ENCODE results near the gene B4GAT1.
"Not testable (repeated sequence)": the region's sequence is repeated elsewhere in the genome, so short reads cannot be mapped to it uniquely, and the experiment has no call there.

B4GAT1 gene

DNA sequence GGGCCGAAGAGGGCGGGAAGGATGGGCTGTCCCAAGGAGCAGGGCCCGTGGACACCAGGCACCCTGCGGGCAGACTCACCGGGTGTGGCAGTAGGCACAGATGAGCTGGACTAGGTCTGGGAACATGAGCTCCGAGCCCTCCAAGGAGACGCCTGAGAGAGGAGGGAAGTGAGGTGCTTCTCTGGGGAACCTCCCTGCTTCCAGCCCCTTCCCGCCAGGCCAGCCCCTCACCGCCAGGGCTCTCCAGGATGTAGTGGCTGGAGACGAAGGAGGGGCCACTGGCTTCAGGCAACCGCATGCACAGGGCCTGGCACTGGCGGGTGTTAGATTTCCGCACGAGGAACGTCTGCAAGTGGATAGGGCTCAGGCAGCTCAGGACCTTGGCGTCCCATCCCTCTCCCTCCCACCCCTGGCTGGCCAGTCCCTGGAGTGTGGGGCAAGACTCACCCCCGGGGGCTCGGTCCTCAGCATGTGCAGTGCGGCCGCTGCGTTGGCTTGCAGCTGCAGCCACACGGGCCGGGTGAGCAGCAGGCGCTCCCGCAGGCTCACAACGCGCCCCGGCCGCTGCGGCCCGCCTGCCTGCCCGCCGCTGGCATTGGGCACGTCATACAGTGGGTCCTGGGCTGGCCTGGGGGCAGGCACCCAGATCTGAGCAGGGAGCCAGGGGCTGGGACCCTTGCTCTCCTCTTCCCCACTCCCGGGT, 11.7 kb downstream of the B4GAT1 start:
- no peak for DNase-seq

DNA sequence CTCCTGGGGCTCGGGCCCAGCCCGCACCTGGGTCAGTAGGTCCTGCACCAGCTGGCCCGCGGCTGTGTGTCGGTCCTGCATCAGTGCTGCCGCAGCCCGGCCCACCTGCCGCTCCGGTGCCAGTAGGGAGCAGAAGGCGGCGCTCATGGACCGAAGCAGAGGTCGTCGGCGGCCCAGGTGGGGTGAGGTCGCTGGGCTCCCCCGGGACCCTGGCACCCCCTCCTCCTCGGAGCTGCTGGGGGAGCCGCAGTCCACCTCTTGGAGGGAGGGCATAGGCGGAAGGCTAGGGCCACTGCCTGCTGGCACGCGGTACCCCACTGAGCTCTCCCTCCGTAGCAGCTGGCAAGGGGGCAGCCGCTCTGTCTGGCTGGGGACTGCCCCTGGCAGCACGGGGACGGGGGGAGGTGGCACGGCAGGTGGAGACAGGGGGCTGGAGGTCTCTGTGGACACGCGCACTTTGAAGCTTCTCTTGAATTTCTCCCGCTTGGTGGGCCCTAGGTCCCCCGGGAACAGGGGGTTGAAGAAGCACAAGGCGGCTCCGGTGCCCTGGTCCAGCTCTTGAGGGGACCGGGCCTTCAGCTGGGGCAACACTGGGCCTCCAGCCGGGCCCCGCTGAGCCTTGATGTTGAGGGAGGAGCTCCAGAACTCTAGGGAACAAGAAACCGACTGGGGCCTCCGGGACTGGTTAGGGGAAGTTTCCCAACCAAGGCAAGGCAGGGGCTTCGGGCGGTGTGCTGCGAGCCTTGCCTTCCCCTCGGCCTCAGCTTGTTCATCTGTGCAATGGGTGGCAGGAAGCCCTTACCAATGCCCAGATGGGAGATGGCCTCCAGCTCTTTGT, 12.6 kb downstream of the B4GAT1 start:
- no peak for DNase-seq

DNA sequence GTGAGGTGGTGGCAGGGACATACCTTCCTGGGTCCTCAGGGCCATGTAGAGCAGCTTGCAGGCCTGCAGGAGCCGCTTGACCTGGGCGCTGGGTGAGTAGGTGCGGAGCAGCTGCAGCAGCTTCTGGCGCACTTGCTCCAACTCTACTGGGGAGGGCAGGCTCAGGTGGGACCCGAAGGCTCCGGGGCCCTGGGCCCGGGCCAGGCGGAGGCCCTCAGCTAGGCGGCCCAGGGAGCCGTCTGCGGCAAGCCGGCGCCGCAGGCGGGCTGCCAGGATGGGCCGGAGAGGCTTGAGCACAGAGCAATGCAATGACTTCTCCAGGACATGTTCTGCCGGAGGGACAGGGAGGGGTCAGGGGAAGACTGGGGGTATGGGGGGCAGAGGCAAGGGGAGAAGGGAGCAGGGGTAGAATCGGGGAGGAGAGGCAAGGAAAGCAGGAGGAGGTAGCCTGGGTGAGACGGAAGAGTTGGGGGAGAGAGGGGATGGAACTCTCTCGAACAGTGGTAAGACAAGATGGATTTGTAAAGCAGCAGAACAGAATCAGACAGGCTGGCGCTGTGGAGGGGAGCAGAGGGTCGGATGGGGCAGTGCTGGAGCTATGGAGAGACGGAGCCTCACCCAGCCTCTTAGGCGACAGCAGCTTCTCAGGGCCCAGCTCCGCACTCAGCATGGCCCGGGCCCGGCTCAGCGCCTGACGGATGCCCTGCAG, 13.4 kb downstream of the B4GAT1 start:
- no peak for DNase-seq

DNA sequence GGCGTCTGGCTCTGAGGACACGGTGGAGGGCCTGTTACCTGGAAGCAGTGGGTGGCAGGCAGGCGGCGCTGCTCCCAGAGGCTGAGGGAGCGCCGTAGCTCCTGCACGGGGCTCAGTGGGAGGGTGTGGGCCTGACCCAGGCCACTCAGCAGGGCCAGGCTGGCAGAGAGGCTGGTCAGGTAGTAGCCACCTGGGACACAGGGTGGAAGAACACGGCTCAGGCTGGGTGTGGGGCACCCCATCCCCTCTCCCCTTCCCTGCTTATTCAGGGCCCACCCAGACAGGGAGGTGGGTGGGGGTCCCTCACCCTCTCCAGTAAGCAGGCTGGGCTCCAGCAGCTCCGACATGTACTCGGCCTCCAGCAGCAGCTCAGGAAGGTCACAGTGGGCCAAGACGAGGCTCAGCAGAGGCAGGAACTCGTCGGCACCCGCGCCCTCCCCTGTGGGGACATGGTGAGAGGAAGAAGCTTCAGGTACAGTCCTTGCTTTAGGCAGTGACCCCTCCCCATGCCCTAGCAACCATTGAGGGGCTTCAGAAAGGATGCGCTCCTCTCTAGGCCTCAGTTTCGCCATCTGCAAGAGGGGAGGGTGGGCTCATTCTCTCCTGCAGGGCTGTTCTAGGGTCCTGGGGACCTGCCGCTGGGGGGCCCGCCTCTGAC, 14.1 kb downstream of the B4GAT1 start:
- no peak for DNase-seq

DNA sequence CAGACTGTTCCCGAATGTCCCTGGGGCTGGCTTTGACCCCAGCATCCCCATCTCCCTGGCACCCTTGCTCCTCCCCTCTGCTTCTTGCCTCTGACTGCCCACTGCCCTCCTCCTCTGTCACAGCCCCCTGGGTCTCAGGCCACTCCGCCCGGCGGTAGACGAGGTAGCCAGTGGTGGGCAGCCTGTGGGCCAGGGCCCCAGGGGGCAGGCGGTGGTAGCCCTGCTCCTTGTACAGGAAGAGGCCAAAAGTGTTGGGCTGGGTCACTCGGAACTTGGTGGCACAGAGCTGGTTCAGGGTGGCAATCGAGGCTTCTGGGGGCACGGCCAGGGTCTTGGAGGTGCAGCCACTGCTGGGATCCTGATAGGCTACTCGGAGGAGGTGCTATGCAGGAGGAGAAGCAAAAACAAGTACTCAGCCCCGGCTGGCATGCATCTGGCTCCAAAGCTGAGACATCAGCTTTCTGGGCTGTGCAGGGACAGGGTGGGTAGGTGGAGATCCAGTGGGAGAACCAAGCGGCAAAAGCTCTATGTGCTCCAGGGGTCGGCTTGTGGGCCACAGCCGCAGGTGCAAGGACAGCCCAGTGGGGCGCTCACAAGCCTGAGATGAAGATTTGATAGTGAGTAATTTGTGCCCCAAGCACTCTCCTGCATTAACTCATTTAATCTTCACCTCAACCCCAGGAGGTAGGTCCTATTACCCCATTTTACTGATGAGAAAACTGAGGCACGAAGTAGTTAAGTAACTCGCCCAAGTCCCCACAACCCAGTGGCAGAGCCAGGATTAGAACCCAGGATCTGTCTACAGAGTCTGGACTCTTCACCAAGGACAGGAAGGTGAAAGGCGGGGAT, 14.8 kb downstream of the B4GAT1 start:
- no peak for DNase-seq

DNA sequence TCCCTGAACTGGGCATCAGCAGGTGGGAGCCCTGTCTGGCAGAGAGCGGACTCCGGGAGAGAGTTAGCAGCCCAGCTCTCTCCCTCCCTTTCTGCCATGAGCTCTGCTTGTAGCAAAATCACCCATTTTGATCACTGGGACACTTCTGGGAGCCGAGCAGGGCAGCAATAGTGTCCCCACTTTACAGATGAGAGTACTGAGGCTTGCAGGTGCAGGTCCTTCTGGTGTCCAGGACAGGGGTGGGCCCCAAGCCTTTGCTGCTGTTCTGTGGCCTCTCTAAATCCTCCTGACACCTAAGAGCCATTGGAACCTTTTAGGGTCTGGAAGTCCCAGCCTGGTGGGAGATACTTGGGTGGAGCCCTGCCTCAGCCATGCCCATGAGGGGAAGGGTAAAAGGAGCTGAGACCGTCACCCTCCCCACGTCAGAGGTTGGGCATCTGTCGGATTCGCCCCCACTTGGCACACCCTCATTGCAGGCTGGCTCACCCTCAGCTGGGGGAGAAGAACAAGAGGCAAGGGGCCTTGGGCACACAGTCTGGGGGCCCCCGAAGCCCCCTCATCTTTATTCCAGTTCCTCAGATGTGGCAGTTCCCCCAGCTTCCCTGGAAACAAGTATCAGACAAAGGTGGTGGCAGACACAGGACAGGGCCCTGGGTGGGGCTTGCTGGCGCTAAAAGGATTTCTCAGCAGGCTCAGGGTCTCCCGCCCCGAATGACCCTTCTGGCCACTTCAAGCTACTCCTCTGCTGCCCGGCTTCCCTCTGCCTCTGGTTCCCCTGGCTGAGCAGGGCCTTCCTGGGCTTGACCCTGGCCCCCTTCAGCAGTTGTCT, 15.7 kb downstream of the B4GAT1 start:
- DNase-seq = no peak

DNA sequence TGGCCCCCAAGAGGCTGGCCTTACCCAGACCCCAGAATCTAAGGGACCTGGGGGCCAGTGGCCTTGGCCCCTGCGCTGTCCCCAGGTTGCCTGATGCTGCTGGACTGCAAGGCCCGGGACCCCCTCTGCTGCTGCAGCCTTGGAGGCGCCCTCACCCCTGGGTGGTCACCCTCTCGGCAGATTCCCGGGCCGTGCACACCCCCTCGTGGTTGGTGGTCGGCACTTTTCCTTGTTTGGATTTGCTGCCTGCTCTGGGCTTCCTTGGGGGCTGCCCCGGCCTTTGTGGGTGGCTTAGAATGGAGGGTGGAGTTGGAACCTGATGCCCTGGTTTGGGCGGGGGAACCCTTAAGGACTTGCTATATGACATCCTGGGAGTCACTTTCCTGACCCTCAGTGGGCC, 16.5 kb downstream of the B4GAT1 start:
- DNase-seq = no peak

DNA sequence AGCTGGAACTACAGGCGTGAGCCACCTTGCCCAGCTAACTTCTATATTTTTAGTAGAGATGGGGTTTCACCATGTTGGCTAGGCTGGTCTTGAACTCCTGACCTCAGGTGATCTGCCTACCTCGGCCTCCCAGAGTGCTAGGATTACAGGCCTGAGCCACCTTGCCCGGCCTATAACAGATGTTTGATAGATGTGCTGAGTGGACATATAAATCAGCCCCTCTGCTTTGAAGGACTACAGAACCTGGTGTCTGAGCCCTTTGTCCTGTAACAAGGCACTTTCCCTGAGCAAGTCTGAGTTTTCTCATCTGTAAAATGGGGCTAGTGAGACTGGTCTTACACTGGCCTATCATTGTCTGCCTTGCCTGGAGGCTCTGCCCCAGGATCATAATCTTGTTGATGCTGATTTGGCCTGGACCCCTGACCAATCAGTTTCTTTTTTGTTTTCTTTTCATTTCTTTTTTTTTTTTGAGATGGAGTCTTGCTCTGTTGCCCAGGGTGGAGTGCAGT, 18.2 kb downstream of the B4GAT1 start:
- no peak for DNase-seq

DNA sequence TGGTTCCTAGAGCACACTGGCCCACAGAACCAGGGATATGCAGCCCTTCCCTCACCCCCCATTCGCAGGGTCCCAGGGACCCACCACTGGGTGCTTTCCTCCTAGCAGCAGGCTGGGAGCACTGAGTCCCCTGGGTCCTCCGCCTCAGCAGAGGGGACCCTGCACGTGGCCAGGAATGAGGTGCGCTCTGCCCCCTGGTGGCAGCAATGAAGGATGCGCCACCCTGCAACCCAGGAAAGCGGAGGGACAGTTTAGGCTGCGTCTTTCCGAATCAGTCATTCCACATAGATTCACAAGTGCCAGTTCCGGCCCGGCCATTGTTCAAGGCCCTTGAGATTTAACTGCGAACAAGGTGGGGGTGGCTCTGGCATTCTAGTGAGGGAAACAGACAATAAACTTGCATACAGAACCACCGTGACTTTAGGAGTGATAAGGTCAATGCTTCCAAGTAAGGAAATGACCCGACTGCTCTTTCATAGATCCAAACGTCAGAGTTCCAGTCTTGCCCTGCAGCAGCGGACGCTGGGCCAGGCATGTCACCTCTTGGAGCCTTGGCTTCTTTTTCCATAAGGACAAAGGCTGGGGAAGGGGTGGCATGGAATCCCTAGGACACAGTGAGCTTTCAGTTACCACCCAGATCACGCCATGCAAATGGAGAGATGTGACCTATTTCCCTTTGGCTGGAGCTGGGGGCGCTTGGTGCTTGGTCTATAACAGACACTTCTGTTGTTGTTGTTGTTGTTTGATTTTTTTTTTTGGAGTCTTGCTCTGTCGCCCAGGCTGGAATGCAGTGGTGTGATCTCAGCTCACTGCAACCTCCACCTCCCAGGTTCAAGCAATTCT, 18.9 kb downstream of the B4GAT1 start:
- DNase-seq = peak; percentile 33

DNA sequence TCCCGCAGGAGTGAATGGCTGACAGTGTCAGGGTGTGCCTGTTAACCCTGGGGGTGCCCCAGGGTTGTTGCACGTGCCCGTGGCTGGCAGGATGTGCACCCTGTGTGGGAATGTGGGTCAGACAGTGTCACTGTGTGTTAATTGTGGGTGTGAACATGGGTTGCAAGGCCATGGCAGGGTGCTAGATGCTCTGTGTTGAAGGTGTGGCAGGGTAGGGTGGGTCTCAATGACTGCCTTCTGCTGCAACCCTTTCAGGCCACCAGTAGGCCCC, 19.5 kb downstream of the B4GAT1 start:
- DNase-seq = no peak

DNA sequence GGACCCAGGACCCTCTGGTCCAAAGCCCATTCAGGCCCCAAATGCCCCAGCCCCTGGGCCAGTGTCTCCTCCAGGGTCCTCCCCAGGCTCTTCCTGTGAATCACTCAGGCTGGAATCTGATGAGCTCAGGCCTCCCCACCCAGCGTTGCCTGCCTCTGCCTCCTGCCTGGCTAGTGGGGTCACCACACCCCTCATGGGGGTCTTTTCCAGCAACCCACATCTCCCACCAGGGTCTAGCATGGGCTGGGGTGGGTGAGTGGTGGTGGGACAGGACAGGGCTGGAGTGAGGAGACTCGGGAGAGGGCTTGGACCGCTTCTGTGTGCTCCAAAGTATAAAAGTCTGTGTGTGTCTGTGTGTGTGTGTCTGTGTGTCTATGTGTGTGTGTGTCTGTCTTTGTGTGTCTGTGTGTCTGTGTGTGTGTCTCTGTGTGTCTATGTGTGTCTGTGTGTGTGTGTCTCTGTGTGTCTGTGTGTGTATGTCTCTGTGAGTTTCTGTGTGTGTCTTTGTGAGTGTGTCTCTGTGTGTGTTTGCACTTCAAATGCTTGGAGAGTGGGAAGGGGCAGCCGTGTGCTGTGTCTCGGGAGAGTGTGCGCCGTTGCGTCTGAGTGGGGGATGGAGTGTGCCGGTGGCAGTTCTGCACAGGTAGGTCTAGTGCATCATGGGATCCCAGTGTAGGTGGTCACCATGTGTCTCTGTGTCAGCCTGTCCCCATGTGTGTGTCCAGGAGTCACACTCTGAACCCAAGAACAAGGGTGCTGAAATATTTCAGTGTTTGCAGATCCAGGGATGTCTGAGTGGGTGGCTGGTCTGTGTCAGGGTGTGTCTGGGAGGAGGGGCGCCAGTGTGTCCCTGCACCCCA, 20.0 kb downstream of the B4GAT1 start:
- DNase-seq = no peak

DNA sequence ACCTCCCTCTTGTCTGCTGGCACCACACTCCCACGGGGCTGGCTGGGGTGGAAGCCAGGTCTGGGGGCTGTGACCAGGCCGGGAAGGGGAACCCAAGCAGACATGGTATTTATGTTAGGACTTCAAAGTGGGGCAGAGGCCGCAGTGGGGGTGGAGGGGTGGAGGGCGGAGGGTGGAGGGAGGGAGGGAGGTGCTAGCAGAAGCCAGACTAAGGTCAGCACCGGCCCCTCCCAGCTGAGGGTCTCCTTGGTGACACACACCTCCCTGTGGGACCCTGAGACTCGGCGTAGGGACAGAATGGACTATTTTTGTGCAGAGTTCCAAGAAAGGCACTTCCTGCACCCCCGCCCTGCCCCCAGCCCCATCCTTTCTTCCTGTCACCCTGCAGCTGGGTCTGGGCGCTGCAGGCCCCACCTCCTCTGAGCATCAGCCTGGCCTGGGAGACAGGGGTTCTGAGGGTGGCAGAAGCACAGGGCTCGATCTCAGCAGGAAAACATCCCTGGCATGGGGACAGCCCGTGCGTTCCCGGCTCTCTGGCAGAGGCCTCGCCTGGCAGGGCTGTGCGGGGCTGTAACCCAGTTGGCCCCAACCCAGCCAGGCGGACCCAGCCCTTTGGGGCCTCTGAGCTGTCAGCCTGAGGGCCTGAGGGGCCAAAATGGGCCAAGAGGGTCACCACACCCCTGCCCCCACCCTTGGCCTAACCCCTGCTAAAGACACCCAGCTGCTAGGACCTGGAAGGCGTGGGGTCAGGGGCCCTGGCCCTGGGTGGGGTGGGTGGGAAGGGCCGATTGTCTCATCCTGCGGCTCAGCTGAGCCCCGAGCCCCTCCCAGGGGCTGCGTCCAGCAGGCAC, 20.9 kb downstream of the B4GAT1 start:
- no peak for DNase-seq

DNA sequence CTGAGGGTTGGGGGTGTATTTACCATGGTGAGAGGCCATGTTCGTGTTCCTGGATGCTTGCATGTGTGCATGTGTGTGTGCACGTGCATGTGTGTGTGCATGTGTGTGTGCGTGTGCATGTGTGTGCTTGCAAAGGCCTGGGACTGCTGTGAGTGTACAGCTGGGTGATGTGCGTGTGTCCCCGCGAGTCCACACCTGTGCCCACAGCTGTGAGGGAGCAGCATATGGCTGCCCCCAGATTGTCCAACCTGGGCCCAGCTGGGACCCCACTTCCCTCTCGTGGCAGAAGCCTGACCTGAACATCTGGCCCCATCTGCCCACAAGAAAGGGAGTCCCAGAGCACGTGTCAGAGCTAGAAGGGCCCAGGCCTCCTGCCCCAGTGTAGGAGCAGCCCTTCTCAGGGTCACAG, 22.2 kb downstream of the B4GAT1 start:
- no peak for DNase-seq

DNA sequence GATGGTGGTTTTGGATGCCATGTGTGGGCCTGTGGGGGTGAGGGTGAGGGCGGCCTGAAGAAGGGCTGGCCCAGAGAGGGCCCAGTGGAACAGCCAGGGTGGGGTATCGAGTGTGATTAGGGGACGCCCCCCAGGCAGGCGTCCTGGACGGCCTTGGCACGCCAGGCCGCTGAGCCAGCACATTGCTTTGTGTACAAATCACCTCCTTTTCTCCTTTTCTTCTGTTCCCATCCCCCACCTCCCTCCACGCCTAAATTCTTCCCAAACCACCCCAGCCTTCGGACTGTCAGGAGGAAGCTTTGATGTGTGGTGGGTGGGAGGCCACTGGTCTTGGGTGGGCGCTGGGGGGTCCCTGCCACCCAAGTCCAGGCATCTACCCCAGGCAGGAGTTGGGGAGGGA, 22.8 kb downstream of the B4GAT1 start:
- DNase-seq = no peak

DNA sequence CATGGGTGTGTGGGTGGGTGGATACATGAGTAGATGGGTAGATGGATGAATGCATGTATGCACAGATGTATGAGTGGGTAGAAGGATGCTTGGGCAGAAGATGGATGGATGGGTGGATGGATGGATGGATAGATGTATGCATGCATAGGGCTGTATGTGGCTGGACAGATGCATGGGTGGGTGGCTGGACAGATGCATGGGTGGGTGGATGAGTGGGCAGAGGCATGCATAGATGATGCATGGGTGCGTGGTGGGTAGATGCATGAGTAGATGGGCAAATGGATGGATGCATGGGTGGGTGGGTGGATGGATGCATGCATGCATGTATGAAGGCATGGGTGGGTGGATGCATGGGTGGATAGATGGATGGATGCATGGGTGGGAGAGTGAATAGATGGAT, 23.7 kb downstream of the B4GAT1 start:
- DNase-seq = no peak

DNA sequence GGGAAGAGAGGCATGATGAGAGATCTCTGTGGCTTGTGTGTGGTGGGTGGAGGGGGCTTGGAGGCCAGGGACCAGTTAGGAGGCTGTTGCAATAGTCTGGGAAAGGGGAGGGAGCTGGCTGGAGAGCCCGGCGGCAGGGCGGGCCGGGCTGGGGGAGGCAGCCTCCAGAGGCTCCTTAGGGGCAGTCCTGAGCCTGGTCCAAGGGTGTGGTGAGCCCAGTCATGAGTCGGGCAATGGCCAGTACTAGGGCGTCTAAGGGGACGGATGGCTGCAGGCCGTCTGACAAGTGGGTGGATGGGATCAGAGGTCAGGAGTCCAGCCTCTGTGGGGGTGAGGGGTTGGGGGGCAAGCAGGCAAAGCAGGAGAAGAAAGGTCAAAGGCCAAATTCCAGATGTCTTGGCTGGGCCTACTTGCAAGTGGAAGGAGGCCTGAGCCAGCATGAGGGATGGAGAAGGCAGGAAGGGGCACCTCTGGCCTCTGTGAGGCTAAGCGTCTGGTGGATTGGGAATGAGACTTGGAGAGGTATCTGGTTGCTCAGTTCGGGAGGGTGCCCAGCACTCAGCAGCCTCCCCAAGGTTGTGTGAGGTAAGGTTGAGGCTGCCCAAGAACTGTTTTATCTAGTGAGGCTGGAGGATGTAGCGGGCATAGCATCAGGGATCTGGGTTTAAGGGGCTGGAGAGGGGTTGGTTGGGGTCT, 24.5 kb downstream of the B4GAT1 start:
- no peak for DNase-seq

DNA sequence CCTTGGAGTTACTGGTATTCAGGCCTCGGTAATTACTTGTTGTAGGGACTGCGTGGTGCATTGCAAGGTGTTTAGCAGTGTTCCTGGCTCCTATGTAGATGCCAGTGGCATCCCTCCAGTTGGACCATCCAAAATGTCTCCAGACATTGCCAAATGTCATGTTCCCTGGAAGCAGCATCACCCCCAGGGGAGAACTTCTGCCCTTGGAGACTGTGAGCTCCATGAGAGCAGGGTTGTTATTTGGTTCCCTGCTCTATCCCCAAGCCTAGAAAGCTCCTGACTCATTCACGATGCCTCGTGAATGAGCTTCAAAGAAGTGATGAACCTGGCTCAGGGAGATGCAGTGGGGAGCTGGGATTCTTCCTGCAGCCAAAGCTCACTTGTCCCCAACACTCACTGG, 25.8 kb downstream of the B4GAT1 start:
- DNase-seq = no peak

DNA sequence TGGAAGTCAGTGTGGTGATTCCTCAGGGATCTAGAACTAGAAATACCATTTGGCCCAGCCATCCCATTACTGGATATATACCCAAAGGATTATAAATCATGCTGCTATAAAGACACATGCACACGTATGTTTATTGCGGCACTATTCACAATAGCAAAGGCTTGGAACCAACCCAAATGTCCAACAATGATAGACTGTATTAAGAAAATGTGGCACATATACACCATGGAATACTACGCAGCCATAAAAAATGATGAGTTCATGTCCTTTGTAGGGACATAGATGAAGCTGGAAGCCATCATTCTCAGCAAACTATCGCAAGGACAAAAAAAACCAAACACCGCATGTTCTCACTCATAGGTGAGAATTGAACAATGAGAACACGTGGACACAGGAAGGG, 26.7 kb downstream of the B4GAT1 start:
- not testable (repeated sequence) for DNase-seq
